HG02885 (cell line): ENCODE data around the gene SOX18.

Experiments used
- ATAC-seq: cut with Tn5 transposase; IDR thresholded peaks from one replicate; pipeline ENCODE4 v1.9.1; 2021; ENCODE audit warnings: mild to moderate bottlenecking; ENCODE audit not compliant: unreplicated experiment, poor library complexity

SOX18 gene

DNA sequence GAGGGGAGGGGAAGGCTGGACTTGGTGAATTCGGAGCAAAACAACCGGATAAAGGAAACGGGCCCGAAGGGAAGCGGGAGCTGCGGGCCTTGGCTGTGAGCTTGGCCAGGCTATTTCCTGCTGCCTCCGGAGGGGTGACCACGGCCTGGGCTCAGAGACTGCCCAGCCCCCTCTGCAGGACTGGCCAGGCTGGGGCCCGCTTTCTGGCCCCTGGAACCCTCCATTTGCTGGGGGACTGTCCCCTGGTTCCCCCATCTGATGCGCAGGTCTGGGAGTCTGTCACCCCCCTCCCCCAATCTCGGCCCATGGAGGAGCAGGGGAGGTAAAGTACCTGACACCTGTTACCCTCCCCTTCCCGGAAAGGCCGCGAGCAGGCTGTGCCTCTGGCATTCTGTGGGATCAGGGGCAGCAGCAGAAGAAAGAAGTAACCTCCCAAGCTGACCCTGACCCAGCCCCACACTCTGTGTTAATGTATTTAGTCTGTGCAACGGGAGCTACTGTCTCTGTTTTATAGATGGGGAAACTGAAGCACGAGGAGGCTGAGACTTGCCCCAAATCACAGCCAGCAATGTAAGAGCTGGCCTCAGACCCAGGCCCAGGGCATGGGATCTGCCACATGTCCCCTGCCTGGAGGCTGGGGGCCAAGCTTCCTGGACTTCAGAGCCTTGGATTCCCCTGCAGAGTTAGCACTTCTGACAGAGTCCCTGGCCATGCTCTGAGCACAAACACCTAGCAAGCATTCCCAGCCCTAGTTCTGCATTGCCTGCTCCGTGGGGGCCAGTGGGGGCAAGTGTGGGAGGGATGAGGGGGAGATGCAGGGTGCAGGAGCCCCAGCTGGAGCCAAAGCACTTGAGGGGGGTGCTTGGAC is 9.9 kb downstream of the SOX18 start:
- no peak for ATAC-seq

DNA sequence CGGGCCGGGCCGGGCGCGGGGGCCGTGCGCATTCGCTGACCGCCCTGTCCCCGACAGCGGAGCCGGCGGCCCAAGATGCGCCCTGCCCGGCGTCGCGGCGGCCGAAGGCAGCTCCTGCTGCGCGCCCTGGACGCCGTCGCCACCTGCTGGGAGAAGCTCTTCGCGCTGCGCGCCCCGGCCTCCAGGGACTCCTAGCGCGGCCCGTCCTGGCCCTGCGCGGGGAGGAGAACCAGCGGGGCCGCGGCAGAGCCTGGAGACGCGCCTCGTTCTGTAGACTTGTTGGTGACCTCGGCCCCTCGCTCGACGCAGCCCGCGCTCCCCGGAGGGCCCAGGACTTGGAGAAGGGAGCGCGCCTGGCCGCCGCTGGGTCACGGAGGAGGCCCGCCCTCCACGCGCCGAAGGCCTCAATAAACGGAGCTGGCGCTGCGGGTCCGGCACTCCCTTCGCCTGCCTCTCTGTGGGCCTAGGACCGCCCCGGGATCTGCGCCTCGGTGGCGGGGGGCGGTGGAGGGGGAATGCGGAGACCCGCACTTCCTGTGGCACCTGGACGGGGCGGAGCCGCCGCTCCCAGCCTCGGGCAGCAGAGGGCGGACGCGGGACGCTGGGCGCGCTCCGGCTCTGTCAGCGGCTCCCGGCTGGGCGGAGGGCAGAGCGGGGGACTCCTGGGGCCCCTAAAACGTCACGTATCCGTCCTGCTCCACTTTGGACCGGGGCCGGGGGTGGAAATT is 10.7 kb downstream of the SOX18 start:
- ATAC-seq, result peak; percentile 56

DNA sequence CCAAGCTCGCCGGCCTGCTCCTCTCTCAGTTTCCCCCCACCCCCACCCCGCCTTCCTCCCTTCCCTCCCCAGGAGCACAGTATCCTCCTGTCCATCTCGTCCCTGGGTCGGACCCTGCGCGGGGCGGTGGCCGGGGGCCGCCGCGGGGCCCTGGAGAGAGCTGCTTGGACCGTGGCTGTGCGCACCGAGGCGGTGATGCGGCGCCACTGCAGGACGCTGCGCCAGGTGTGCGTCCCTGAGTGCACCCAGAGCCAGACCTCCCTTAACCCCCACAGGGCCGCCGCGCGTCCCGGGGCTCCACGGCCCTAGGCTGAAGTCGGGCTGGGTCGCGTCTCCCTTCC is 11.2 kb downstream of the SOX18 start:
- peak; percentile 34 for ATAC-seq

DNA sequence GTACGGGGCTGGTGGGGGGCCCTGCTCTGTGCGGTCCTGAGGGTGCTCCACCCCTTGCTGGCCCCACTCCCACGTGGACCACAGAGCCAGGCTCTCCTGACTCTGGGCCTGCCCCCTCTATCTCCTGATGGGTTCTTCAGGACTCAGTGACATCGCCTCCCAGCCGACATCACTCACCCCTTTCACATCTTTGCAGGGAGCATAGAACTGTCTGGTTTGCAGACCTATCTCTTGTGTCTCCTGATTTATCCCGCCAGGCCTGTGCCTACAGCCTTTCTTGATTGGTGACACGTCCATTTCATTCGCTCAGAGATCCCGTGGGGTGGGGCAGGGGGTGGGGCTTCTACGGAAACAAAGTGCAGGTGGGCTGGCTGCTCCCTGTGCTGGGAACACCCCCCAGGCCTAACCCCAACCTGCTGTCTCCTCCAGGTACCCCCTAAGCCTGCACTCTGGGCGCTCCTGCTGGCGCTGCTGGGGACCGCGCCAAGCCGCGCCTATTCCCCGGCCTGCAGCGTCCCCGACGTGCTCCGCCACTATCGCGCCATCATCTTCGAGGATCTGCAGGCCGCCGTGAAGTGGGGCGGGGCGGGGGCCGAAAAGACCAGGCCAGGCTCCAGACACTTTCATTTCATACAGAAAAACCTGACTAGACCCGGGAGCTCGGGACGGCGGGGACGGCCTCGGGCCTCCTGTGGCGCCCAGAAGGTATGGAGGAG is 11.8 kb downstream of the SOX18 start:
- no peak for ATAC-seq

DNA sequence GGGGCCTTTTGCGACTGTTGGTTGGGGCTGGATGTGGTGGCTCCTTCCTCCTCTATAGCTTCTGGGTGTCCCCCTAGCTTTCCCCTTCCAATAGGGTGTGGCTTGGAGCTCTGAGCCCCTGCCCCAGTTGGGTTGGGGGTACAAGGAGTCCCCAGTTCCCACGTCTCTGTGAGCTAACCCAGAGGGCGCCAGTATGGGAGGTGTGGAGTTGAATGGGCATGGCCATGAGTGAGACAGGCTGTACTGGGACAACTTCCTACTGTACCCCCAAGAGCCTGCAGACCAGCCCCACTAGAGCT is 12.3 kb downstream of the SOX18 start:
- no peak for ATAC-seq

DNA sequence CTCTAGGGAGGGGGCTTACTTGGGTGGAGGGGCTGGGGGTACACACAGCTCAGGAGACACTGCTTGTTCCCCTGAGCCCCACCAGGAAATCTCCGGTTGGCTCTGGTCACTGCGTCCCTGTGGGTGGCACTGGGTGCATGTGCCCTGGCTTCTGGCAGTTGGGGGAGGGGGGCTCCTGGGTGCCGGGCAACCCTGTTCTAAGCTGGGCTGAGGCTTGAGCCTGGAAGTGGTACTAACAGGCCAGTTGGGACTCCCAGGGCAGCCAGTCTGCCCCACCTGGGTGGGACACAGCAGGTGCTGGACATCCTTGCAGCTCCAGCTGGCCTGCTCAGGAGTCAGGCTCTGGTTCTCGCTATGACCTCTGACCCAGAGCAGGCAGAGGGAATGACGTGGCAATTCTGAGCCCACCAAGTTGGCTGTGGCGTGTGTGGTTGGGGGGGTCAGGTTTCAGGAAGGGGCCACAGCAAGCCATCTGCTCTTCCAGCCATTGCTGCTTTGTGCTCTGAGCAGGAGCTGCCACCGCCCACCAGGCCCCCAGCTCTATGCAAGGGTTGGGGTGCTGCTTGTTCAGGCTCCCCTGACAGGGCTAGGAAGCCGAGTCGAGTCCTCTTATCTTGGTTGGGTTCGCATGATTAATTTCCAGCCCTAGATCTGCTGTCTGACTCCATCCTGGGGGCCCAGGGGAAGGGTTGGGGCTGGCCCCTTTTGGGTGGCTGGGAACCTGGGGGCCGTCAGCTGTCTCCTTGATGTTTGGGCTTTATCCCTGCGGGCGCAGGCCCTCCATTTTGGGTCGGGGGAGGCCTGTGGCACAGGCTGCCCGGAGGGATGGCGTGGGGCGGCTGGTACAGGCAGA is 12.9 kb downstream of the SOX18 start:
- no peak for ATAC-seq

DNA sequence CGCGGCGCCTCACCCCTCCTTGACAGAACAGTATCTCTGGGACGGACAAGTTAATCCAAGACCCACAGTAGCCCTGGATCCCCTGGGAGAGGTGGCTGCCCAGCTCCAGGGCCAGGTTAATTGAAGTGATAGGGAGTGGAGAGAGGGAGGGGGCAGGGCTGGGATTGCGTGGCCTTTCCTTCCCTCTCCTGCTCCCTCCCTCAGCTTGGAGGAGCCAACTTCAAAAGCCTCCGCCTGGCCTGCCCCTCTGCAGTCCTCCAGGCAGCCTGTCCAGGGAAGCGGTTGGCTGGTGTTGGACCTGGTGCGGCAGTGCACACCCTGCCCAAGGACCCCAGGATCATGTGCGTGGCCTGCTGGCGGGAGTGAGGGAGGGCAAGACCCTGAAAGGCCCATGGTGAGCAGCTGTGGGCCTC is 13.5 kb downstream of the SOX18 start, which contains the start of gene C20orf204:
Gene C20orf204 (plus strand): TSS at position 250 of the 413 bp plus-strand sequence. CDS start 142 bp downstream, at position 392.
- no peak for ATAC-seq

DNA sequence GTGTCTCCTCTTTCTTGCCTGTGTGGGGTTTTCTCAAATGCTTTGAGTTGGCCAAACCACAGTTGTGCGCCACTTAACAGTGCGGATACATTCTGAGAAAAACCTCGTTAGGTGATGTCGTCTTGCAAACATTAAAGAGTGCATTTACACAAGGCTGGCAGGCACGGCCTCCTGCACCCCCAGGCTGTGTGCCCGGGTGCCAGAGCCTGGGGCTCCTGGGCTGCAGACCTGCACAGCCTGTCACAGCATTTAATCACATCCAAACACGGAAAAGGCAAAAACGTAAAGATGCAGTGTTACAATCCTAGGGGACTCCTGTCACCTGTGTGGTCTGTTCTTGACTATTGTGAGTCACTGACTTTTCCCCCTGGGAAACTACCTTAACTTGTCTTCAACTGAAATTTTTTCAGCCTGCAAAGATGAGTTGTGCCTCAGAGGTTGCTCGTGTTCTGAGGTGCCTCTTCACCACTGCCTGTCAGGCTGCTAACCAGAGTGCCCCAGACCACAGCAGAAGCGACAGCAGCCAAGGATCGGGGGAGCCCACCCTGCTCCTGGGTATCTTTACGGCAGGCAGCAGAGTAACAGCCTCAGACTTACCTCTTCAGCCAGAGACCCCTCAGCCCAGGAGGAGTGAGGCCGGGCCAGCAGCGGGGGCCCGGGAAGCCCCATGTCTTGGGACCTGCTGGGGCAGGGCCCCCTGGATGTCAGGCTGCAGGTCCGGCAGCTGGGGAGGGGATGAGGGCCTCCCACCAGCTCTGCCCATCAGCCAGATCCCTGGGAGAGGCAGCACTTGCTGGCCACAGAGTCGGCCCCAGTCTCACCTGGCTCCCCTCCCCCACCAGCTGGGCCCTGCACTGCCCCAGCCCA is 14.1 kb downstream of the SOX18 start:
- no peak for ATAC-seq

DNA sequence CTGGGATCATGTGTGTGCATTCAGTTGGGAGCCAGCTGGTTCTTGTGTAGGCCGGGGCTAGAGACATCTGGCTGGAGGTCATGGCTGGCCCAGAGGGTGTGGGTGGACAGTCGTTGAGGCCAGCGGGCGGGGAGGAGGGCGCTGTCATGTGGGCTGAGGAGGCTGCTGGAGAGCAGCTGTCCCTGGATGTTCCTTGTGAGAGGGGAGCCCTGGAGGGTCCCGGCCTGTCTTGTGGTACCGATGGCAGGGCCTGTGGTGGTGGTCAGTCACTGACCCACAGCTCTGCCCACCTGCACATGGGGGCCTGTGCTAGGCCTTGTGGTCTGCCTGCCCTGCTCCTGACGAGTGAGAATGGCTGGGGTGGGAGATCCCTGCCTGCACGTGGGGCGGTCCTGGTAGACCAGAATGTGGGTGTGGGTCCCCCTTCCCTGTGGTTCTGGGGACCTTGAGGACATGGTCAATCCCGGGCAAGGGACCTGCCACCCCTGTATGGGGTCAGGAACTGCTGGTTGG is 15.4 kb downstream of the SOX18 start:
- no peak for ATAC-seq

DNA sequence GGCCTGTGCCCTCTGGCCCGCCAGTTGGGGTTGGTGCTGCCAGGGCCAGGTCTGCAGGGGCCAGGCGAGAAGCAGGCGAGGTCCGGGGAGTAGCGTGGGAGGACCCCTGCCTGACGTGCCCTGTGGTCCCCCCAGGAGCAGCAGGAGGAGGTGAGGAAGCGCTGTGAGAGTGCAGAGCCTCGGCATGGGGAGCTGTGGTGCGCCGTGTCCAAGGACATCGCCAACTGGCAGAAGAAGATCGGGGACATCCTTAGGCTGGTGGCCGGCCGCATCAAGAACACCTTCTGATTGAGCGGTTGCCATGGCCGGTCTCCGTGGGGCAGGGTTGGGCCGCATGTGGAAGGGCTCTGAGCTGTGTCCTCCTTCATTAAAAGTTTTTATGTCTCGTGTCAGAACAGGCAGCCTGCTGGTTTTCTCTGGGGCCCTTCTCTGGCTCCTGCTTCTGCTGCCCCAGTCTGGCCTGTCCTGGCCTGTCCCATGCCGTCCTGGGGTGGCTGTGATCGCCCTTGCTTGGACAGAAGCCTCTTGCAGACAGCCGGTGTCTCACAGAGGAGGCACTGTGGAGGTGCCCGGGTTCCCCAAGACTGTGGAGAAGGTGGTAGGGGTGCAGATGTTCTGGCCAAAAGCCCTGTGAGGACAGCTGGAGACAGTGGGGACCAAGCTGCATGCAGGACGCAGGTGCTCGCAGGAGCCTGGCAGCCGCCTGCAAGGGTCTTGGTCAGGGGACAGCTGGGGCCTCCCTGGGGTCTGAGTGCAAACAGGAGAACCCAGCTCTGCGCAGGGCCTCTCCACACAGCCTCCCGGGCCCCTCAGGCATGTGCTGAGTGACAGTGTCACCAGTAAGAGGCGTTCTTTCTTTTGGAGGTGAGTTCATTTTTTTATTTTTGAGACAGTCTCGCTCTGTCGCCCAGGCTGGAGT is 16.5 kb downstream of the SOX18 start:
- no peak for ATAC-seq

DNA sequence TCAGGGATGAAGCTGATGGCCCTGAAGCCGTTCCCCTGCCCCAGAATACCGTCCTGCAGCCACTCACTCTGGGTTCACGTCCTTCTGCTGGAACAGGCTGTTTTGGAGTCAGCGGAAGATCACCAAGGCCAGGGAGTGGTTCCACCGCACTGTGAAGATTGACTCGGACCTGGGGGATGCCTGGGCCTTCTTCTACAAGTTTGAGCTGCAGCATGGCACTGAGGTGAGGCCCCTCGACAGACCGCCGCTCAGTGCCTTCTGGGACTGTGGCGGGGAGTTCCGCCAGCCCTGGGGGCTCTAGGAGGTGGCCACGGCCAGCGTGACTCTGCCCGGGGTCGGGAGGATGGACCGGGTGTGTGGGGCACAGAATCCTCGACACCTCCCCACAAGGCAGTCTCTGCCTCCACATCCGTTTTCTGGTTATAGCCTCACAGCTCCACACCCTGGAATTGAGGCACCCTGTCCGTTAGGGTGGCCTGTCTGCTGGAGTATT is 17.6 kb downstream of the SOX18 start:
- ATAC-seq, result no peak

DNA sequence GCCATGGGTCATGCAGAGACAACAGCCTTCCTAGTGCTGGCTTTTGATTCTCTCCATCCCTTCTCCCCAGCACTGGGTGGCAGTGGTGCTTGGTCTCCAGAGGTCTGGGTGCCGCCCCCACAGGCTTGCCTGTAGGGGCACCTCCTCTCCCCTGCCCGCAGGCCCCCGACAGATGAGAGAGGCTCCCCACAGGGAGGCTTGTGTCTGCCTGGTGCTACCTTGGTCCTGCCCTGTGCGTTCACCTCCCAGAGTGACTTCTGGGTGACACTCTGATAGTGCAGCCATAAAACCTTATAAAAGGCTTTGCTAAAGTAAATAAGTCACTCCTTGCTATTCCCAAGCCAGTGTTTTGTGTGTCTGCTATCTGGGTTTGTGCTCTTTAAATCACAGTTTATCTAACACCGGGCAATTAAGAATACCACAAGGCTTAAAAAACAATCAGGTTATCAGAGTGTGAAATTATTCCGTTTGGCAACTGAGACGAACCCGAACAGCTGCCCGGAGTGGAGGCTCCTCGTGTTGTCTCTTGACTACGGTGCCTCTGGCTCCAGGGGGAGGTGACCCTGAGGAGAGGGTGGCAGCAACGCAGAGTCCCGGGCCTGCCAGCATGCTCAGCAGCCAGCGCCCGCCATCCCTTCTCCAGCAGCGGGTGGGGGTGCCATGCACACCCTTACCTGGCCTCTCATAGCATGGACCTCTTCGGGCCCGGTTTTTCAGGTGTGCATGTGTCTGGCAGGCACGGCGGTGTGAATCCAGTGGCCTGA is 18.9 kb downstream of the SOX18 start:
- no peak for ATAC-seq

DNA sequence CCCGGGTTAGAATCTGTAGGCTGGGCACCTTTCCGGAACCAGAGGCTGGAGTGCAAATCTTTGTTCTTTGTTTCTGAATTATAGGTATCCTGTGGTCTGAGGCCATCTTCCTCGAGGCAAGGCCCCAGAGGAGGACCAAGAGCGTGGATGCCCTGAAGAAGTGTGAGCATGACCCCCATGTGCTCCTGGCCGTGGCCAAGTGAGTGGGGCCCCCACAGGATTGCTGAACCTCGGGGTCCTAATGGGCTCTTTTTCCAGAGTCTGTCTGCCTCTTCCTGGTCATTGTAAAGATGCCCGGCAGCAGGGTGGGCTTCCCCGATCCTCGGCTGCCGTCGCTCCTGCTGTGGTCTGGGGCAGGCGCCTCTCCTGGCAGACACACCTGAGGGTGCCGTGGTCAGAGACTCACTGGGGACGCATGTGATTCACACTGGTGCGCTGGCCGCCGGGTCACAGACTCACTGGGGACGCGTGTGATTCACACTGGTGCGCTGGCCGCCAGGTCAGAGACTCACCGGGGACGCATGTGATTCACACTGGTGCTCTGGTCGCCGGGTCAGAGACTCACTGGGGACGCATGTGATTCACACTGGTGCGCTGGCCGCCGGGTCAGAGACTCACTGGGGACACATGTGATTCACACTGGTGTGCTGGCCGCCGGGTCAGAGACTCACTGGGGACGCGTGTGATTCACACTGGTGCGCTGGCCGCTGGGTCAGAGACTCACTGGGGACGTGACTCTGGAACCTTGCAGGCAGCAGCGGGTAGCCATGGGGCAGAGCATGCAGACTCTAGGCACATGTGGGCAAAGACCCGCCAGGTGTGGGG is 19.9 kb downstream of the SOX18 start:
- no peak for ATAC-seq

DNA sequence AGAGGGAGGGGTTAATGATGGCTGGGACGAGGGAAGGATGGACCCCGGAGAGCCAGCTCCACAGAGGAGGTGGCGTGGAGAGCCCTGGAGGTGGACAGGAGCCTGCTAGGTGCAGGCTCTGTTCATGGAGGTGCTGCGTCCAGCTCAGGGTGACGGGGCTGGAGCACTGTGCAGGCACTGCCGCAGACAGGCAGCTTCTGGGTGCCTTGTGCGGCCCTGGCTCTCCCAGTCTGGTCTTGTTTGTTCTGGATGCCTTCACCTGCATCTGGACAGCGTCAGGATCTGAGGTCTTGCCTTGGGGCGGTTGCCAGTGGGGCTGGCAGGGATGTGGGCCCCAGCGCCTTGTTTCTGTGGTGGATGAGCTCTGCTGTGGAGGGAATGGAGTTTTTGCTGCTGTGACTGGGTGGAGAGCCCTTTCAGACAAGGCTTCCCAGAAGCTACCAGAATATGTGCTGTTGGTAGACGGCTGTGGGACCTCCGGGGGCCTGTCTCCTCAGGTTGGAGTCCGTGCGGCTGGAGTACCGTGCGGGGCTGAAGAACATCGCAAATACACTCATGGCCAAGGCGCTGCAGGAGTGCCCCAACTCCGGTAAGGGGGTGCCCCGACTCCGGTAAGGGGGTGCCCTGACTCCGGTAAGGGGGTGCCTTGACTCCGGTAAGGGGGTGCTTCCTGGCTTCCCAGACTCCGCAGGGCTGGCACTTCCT is 21.3 kb downstream of the SOX18 start:
- ATAC-seq, result no peak

DNA sequence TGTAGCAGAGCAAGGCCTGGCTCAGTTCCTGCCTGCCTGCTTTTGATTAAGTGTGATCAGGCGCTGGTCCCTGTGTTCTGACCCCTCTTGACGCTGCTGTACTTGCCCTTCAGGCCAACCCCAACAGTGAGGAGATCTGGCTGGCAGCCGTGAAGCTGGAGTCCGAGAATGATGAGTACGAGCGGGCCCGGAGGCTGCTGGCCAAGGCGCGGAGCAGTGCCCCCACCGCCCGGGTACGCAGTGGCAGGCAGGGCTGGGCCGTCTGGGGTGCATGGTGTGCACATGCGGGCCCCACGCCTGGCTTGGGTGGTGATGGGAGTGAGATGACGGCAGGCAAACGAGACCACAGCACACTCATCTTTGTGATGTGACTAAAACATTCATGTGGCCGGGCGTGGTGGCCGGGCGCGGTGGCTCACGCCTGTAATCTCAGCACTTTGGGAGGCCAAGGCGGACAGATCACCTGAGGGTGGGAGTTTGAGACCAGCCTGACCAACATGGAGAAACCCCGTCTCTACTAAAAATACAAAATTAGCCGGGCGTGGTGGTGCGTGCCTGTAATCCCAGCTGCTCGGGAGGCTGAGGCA is 23.5 kb downstream of the SOX18 start:
- no peak for ATAC-seq
